HUES48 (cell line): ENCODE results near the gene SCUBE2.

Source experiments
- H3K27ac ChIP-seq: one replicate; pipeline ENCODE4 v1.7.0; 2013; ENCODE audit warnings: low read depth, low read length, inconsistent platforms
- H3K27me3 ChIP-seq: 2 replicates; pipeline ENCODE4 v1.6.1; 2013; ENCODE audit warnings: mild to moderate bottlenecking, low read length; ENCODE audit not compliant: control insufficient read depth, insufficient read depth
- H3K36me3 ChIP-seq: 2 replicates; pipeline ENCODE4 v1.6.1; 2013; ENCODE audit warnings: low read length; ENCODE audit not compliant: control insufficient read depth, insufficient read depth
- H3K4me1 ChIP-seq: 2 replicates; pipeline ENCODE4 v1.6.1; 2013; ENCODE audit warnings: mild to moderate bottlenecking, low read length; ENCODE audit not compliant: control insufficient read depth, insufficient read depth
- H3K4me3 ChIP-seq: 2 replicates; pipeline ENCODE4 v1.5.1; 2013; ENCODE audit warnings: mild to moderate bottlenecking, low read depth, low read length
- H3K9ac ChIP-seq: 2 replicates; pipeline ENCODE4 v1.6.1; 2013; ENCODE audit warnings: mild to moderate bottlenecking, low read depth, low read length, moderate library complexity
- H3K9me3 ChIP-seq: 2 replicates; pipeline ENCODE4 v1.6.1; 2013; ENCODE audit warnings: low read length; ENCODE audit not compliant: control insufficient read depth, insufficient read depth

SCUBE2 gene

DNA sequence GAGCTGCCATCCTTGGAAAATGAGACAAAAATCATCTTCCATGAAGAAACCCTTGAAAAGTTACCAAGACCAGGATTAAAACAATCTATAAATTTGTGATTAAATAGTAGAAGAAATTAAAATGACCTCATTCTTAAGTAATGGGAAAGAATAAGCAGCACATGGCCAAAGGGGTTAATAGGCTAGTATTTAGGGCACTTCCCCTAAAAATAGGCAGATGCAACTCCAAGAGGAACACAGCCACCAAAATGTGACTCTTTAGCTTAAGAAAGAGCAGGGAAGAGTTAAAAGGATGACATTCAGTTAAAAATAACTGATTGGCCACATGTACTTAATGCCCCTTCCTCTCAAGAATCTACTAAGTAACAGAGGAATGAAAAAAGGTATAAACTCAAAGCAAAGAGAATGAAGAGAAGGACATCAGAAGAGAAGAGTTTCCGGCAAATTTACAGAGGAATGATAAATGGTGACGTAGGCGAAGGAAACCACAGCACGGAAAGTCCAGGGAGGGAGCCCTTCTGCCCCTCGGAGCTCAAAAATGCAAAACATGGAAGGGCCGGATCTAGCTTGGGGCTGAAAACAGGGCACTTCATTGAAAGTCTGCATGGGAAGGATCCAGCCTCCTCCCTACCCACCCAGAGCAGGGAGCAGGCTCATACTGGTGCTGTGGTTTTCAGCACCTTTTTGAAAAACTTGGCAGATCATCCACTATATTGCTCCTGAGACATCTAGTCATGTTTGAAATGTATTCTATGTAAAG lies 17.8 kb downstream of the SCUBE2 start:
- H3K27ac ChIP-seq: no peak overlapping the region
- H3K9me3 ChIP-seq: no peaks in the 10 kb centered on the region
- peaks cover 17% of the 10 kb centered on the region for H3K4me1 ChIP-seq
- H3K36me3 ChIP-seq: no peaks in the 10 kb centered on the region
- H3K27me3 ChIP-seq: no peaks in the 10 kb centered on the region
- H3K9ac ChIP-seq: no peak overlapping the region
- no peak overlapping the region for H3K4me3 ChIP-seq

DNA sequence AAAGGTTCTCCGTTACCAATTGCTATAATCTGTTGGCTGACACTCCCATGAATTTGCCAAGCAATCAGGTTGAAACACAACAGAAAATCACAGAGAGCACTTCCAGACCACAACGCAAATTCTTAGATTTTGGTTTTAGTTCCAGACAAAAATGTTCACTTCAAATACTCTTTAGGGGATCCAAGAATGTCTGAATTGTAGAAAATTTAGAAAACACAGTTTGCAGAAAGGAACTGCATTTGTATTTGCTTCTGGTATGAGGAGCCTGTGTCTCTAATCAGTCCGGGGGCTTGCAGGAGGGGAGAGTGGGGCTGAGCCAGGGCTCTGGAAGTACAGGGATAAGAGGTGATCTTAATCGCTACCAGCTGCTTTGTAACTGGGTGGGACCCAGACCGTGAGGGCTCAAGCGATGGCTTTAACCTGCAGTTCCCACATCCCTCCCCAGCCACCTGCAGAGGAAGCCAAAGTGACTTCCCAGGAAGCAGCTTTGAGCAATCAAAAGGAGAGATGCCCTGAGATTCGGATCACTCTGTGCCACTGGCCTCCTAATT lies 18.7 kb downstream of the SCUBE2 start:
- H3K27me3 ChIP-seq: no peaks in the 10 kb centered on the region
- no peak overlapping the region for H3K9ac ChIP-seq
- H3K36me3 ChIP-seq: no peaks in the 10 kb centered on the region
- no peaks in the 10 kb centered on the region for H3K9me3 ChIP-seq
- no peak overlapping the region for H3K27ac ChIP-seq
- no peak overlapping the region for H3K4me3 ChIP-seq
- peaks cover 17% of the 10 kb centered on the region for H3K4me1 ChIP-seq

DNA sequence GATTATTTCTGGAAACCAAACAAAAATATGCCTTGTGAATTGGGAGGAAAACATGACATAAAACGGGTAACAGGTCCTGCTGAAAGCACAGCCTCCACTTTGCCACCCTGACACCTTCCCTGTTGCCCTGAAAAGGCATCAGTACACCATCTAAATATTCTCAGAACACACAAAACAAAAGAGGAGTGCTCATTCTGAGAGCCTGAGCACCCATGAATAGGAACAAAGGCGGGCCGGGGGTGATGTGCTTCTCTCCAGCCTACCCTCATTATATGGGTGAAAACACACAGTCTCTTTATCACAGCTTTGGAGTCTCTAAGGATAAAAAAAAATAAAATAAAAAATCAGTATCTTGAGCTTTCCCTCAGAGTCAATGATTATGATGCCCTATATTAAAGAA lies 19.7 kb downstream of the SCUBE2 start:
- Histone ChIP-seq H3K4me1 (peaks cover 17% of the 10 kb centered on the region), H3K4me3 (no peak overlapping the region), H3K27me3 (no peaks in the 10 kb centered on the region), H3K9me3 (no peaks in the 10 kb centered on the region), H3K36me3 (no peaks in the 10 kb centered on the region), H3K9ac (no peak overlapping the region), H3K27ac (no peak overlapping the region)

DNA sequence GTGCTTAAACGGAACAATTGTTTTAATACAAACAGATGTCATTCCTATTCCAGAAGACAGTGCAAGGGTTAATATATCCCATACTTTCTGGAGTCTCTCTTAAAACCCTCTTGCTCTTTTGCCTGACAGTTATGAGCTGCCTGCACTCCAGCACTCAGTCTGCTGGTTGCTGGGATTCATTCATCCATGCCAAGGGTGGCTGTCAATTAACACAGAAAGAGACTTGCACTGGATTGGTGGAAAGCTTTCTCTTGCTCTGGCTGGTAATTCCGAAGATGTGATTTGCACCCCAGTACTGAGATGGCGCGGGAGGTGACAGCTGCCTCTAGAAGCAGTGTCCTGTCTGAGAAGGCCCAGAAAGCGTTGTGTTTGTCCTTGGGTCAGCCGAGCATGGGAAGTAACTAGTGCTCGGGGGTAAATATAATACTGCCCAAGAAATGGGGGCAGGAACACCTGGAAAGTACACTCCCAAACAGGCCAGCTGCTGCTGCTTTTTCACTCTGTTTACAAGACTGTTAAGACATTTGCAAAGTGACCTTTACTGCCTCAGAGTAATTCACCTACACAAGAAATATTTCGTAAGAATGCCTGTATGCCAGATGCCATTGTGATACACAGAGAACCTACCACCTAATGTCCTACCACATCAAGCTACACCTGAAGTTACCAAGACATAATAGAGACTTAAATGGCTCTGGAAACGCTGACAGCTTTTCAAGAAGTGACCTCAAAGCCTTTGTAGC lies 20.5 kb downstream of the SCUBE2 start:
- H3K9me3 ChIP-seq: no peaks in the 10 kb centered on the region

DNA sequence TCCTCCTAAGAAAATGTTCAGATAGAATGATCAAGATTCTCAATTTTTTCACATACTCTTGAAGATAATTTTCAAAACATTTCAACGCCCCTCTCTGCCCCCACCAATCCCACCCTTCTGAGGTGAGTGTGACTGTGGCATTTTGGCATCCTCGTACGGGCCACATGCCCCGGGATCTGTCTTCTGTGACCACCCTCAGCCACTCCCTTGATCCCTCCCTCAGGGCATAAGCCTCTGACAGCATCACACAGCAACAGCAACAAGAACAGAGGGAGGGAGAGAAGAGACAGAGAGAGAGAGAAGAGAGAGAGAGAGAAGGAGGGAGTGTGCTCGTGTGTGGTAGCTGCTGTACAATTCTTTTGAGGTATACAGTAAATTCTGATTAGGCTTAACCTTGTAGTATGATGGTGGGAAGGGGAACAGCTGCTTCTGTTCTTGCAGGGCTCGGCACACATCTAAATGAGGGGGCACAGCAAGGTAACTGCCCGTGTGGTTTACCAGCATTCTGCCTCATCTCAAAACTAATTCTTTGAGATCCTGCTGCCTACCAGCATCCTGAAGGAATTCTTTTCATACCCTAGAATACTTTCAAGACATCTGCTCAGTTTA lies 21.4 kb downstream of the SCUBE2 start:
- no peak overlapping the region for H3K4me3 ChIP-seq
- no peaks in the 10 kb centered on the region for H3K27me3 ChIP-seq

More for the DNA sequence above, 20.5 kb downstream of the SCUBE2 start:
- H3K4me1 ChIP-seq: peaks cover 17% of the 10 kb centered on the region
- no peak overlapping the region for H3K27ac ChIP-seq
- H3K27me3 ChIP-seq: no peaks in the 10 kb centered on the region
- no peaks in the 10 kb centered on the region for H3K36me3 ChIP-seq
- no peak overlapping the region for H3K4me3 ChIP-seq
- no peak overlapping the region for H3K9ac ChIP-seq

DNA sequence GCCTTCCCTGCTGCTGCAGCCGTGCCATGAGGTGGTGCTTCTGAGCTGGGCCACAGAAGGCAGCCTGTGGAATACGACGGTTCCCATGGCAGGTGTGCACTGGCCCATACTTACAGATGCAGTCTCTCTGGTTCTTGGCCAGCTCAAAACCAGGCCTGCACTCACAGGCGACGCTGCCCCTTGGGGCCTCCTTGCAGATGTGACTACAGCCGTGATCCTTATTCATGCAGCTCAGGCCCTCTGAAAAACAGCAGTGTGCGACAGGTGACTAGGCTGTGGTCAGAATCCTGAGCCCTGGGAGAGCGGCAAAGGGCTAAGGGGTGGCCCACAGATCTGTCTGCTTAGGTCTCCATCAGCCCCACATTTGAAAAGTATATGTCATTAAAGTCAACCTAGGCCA lies 22.1 kb downstream of the SCUBE2 start:
- Histone ChIP-seq H3K4me3 (no peak overlapping the region), H3K9ac (no peak overlapping the region), H3K9me3 (no peaks in the 10 kb centered on the region), H3K27me3 (no peaks in the 10 kb centered on the region), H3K36me3 (no peaks in the 10 kb centered on the region), H3K4me1 (peaks cover 17% of the 10 kb centered on the region), H3K27ac (no peak overlapping the region)

More for the DNA sequence above, 21.4 kb downstream of the SCUBE2 start:
- no peak overlapping the region for H3K9ac ChIP-seq
- H3K9me3 ChIP-seq: no peaks in the 10 kb centered on the region
- no peak overlapping the region for H3K27ac ChIP-seq
- H3K4me1 ChIP-seq: peaks cover 17% of the 10 kb centered on the region
- no peaks in the 10 kb centered on the region for H3K36me3 ChIP-seq

DNA sequence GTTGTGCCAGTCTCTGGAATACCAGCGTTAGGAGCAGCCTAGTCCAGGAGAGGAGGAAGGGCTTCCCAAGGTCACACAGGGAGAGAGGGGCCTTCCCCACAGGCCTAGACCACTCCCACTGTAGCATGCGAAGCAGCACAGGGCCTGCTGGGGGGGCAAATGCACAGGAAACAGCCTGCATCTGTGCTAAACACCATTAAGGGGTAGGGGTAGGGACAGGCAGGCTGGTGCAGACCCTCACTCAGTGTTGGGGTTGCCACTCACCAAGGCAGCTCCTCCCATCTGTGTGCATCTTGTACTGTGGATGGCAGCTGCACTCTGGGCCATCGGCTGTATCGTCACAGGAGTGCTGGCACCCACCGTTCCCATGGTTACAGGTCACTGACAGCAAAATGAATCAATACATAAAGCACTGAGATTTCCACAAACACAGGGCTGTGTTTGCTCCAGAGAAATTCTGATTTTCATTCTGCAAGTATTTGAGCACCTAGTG lies 24.9 kb downstream of the SCUBE2 start:
- Histone ChIP-seq H3K9me3 (no peaks in the 10 kb centered on the region), H3K27me3 (no peaks in the 10 kb centered on the region), H3K36me3 (no peaks in the 10 kb centered on the region), H3K27ac (no peak overlapping the region), H3K9ac (no peak overlapping the region), H3K4me1 (peaks cover 9% of the 10 kb centered on the region; the same call in 1 of the 2 replicates), H3K4me3 (no peak overlapping the region)

DNA sequence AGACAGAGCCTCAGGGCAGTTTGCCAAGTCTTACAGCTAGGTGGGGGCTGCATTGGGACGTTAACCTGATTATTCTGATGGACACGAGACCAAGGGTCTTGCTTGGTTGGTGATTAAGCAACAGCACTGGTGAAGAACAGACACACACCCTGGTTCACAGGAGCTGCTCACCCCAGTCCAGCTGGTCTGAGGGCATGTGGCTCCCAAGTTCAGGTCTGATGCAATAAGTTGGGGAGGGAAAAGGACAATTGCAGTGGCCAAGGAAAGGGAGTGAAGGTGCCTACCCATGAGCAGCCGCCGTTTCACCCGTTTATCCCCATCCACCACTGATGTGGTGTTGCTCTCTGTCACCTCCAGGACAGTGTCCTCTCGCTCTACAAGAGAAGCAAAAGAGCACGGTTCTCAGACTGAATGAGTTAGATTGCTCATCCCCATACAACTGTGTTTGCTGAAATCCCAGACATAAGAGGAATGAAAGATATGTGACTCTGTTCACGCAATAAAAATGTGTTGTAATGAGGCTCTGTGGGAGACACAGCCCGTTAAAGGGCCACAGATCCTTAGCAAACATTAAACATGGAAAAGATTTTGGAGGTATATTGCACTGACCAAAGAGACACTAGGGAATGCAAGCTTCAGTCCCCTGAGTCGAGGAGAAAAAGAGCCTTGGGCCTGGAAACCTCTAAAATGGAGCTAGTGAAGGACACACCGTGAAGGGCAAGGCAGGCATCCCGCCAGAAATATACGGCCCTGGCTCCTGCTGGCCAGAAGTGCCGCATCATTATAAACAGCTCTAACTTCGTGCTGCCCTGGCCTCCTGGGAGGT lies 25.6 kb downstream of the SCUBE2 start:
- H3K9ac ChIP-seq: no peak overlapping the region
- no peak overlapping the region for H3K27ac ChIP-seq
- H3K9me3 ChIP-seq: no peaks in the 10 kb centered on the region
- H3K36me3 ChIP-seq: no peaks in the 10 kb centered on the region
- H3K27me3 ChIP-seq: no peaks in the 10 kb centered on the region
- H3K4me1 ChIP-seq: peaks cover 3% of the 10 kb centered on the region; the same call in 1 of the 2 replicates
- H3K4me3 ChIP-seq: no peak overlapping the region

DNA sequence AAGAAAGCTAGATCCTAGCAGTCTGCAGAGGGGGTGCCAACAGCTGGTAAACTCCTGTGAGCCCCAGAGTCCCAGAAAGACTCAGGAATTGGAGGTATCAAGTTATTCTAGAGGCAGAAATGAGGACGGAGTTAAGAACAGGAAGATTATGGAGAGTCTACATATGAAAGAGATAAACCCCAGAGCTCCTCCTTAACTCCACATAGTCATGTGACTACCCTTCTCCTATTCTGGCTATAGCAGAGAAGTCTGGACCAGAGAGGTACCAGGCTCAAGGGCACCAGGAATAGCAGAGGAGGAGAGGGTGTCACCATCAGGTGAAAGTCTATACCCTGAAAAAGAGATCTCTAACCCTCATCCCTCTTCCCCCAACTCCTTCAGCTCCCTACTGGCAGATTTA lies 29.6 kb downstream of the SCUBE2 start:
- H3K4me1 ChIP-seq: peaks cover 6% of the 10 kb centered on the region

DNA sequence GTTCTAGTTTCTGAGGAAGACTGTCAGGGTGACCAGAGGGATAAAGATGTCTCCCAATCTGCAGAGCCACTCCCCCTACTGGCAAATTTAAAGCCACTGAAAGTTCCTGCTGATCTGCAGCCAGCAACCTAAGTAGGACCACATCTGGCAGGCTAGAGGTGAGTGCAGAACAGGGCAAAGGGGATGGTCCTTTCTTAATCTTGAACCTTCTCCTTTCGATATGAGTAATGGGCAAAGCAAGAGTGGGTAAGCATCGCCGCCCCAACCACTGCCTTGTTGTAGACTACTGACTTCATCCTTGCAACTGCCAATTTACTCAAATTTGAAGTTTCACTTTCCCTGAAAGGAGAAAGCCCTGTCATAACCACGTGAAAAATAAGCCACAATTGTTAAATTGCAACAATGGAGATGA lies 30.7 kb downstream of the SCUBE2 start:
- H3K27ac ChIP-seq: no peak overlapping the region

More for the DNA sequence above, 29.6 kb downstream of the SCUBE2 start:
- Histone ChIP-seq H3K27ac (no peak overlapping the region), H3K9me3 (no peaks in the 10 kb centered on the region), H3K4me3 (no peak overlapping the region), H3K36me3 (no peaks in the 10 kb centered on the region), H3K9ac (no peak overlapping the region), H3K27me3 (no peaks in the 10 kb centered on the region)

More for the DNA sequence above, 30.7 kb downstream of the SCUBE2 start:
- Histone ChIP-seq H3K9me3 (no peaks in the 10 kb centered on the region), H3K4me1 (peaks cover 6% of the 10 kb centered on the region), H3K36me3 (no peaks in the 10 kb centered on the region), H3K9ac (no peak overlapping the region), H3K4me3 (no peak overlapping the region), H3K27me3 (no peaks in the 10 kb centered on the region)
